ENCODE results near the gene ANKRD44.

GRCh38 chr2:197148401-197148800, 162.2 kb downstream of the ANKRD44 start:
- TF ChIP-seq EZH2 (IDR thresholded peaks at IDR 0.05) (no peak), CTCF (IDR thresholded peaks at IDR 0.05) (no peak)
